Motor neuron (in vitro differentiated cells): ENCODE measurements around the gene CYTH3. TPM values are rescaled to one million over a fixed set of nuclear protein-coding genes. Genes with fewer than 3 reads are reported as not detected.
"Not testable (repeated sequence)": the region's sequence is repeated elsewhere in the genome, so short reads cannot be mapped to it uniquely, and the experiment has no call there.

Source experiments
- ATAC-seq, 8 experiments: fragments of 200-7000 bp; cut with Tn5 transposase; replicated peaks in 6 of 8; 2 replicates each; pipeline ENCODE4 v1.8.0; 2021; ENCODE audit warnings: mild to moderate bottlenecking in 8 of 8, moderate library complexity in 8 of 8
- H3K27ac ChIP-seq, 2 donors: fragments of 250-450 bp; sonication (Bioruptor Pico); 2 replicates each; pipeline ENCODE4 v1.9.0; 2021; ENCODE audit warnings: antibody characterized with exemption in 2 of 2, mild to moderate bottlenecking in 2 of 2, moderate library complexity in 1 of 2
- H3K4me1 ChIP-seq, 2 donors: fragments of 250-450 bp; sonication (Bioruptor Pico); replicated peaks in 1 of 2; 2 replicates each; pipeline ENCODE4 v1.6.1; 2021; ENCODE audit warnings: antibody characterized with exemption in 2 of 2, mild to moderate bottlenecking in 2 of 2, moderate library complexity in 1 of 2
- H3K4me3 ChIP-seq, 5 donors: fragments of 250-450 bp; sonication (Bioruptor Pico); 2 replicates each; pipeline ENCODE4 v1.9.0; 2021; ENCODE audit warnings: antibody characterized with exemption in 5 of 5, mild to moderate bottlenecking in 5 of 5, moderate library complexity in 4 of 5
- WGBS, 10 experiments: fragments of 450-650 bp; shearing (Covaris generic); methylation state at CpG; one replicate each; pipeline ENCODE4 v1.0.0; 2022; 5-methylcytosine and 5-hydroxymethylcytosine counted together
- in situ Hi-C, 9 experiments: fragments of 400-800 bp; cut with MboI; loops; one replicate each; pipeline ENCODE4 v1.15.0; 2021; ENCODE audit warnings: low sequenced_read_pairs in 9 of 9, low pct_unique_long_range_greater_than_20kb in 2 of 9; ENCODE audit not compliant: unreplicated experiment in 9 of 9
- total RNA-seq, 8 experiments: library from RNA; unstranded; fragments of 300-600 nt; gene quantifications; 2 replicates each; pipeline versions ENCODE4 v1.2.3 to v1.2.4, GENCODE V29; 2022

CYTH3 gene
- total RNA-seq, 8 experiments from 2014 or later: 7.6 to 20.0 (median 10.5) TPM

- Histone ChIP-seq H3K4me1 (no peaks in the 10 kb centered on the region), H3K27ac (no peak overlapping the region), H3K4me3 (no peak overlapping the region)
- 92 to 100% (median 100%) methylated on average over 1 to 5 of the region's 5 CpGs; no CpG with 5 or more reads in 3 of the 10 experiments for WGBS, 10 experiments
- in situ Hi-C loops: no loop called here
- no peak for ATAC-seq
Observed at GRCh38 chr7:6208573-6209328, 63.7 kb downstream of the CYTH3 start.

- no peak for ATAC-seq
- in situ Hi-C loops: no loop called here
Observed at GRCh38 chr7:6205971-6206660, 66.3 kb downstream of the CYTH3 start.

DNA sequence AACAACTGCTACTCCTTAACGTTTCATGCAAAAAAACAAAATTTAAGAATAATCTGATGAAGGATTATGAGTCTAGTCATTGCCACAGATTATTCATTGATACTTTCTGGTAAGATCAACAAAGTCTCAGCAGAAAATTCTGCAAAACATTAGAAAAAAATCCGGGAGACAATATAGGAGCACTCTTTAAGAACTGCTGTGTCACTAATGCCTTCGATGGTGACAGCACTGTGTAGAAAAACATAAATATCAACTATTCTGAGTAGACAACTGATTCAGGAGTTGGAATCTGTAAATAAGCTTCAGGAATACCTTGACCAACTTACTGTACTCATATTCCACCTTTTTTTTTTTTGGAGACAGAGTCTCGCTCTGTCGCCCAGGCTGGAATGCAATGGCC lies 69.0 kb downstream of the CYTH3 start:
- Histone ChIP-seq H3K4me1 (peaks cover 5 to 6% of the 10 kb centered on the region in 2 donors), H3K4me3 (no peak overlapping the region), H3K27ac (no peak overlapping the region)
- no peak for ATAC-seq
- in situ Hi-C loops: no loop called here
- 40 to 100% (median 92%) methylated on average over 2 to 5 of the region's 5 CpGs for WGBS, 10 experiments

More at GRCh38 chr7:6205971-6206660, 66.3 kb downstream of the CYTH3 start:
- H3K27ac ChIP-seq: no peak overlapping the region
- 55 to 94% (median 72%) methylated on average over 1 to 3 of the region's 3 CpGs; no CpG with 5 or more reads in 2 of the 10 experiments for WGBS, 10 experiments
- no peak overlapping the region for H3K4me3 ChIP-seq
- H3K4me1 ChIP-seq: no peaks in the 10 kb centered on the region

DNA sequence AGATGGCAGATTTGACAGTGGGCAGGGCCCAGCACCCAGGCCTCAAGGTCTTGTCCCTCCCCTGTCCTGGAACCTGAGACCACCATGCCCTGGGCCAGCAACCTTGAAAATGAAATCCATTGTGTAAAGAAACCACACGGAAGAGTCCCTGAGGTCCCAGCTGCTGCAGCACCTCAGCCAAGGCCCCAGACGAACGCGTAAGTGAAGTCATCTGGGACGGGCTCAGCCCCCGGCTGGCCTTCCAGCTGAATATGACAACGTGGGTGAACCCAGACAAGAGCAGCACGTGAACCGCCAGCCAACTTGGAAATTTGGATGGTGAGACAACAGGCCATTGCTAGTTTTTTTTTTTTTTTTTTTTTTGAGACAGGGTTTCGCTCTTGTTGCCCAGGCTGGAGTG lies 70.3 kb downstream of the CYTH3 start:
- in situ Hi-C loops: no loop called here
- Histone ChIP-seq H3K4me1 (peaks cover 5 to 6% of the 10 kb centered on the region in 2 donors), H3K4me3 (no peak overlapping the region), H3K27ac (no peak overlapping the region)
- WGBS, 10 experiments: 80 to 98% (median 81%) methylated on average over 1 to 9 of the region's 10 CpGs; no CpG with 5 or more reads in 5 of the 10 experiments
- no peak for ATAC-seq

DNA sequence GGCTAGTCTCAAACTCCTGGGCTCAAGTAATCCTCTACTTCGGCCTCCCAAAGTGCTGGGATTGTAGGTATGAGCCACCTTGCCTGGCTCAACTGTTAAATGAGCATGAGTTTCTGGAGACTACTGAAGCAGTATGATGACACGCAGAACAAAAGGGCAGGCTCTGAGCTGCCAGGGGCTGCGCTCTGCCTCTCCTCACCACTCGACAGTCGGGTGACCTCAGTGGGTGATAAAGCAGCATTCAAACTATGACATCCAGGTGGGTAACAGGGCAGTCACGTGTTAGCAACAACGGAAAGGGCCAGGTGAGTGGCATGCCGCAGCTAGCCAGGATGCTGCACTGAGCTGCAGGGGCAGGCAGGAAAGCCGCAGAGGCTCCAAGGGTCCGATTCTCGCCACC lies 71.5 kb downstream of the CYTH3 start:
- Histone ChIP-seq H3K27ac (no peak overlapping the region), H3K4me3 (no peak overlapping the region), H3K4me1 (peaks cover 5 to 6% of the 10 kb centered on the region in 2 donors)
- WGBS, 10 experiments: 92 to 100% (median 100%) methylated on average over 1 to 4 of the region's 11 CpGs; no CpG with 5 or more reads in 3 of the 10 experiments
- ATAC-seq: no peak
- in situ Hi-C loops: no loop called here

DNA sequence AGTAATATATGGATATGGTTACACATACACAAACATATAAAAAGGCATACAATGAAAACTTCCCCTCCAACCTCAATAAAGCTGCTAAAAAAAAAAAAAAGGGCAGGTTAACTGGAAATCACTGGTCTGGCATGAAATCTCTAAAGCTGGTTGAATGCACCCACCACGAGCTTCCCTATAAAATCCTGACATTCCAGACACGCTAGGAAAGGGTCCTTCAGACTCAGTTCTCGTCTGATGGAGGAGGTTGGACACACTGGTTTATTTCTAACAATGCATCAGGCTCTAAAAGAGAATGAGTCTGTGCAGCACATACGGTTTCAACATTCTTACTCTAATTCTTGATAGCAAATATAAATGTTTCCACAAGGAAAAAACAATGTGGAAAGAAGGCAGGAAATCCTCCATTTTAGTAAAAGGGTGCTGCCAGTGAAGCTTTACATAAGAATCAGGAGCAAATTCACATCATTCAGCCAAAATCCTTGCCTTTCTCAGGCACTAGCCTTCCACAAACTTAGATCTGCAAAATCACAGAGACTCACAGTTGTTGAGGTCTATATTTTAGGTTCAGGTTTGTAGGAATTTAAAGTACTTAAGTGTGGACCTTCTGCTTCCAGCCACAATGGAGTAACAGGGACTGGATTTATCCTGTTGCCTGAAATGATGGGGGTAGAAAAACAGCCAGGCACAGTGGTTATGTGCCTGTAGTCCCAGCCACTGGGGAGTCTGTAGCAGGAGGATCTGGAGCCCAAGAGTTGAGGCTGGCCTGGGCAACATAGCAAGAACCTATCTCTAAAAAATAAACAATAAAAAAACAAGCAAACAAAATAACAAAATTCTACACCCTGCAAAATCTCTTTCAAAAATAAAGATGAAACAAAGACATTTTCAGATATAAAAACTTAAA lies 73.5 kb downstream of the CYTH3 start:
- H3K27ac ChIP-seq: no peak overlapping the region
- WGBS, 10 experiments: 50 to 100% (median 71%) methylated on average over 2 to 4 of the region's 4 CpGs; no CpG with 5 or more reads in 1 of the 10 experiments
- peaks cover 5 to 6% of the 10 kb centered on the region in 2 donors for H3K4me1 ChIP-seq
- no peak overlapping the region for H3K4me3 ChIP-seq
- ATAC-seq: no peak
- in situ Hi-C loops: no loop called here

- no peak for ATAC-seq
- H3K27ac ChIP-seq: no peak overlapping the region
- in situ Hi-C loops: no loop called here
- H3K4me1 ChIP-seq: peaks cover 5 to 6% of the 10 kb centered on the region in 2 donors
- no peak overlapping the region for H3K4me3 ChIP-seq
- 80 to 96% (median 91%) methylated on average over 1 to 8 of the region's 8 CpGs for WGBS, 10 experiments
Observed at GRCh38 chr7:6197801-6198551, 74.4 kb downstream of the CYTH3 start.

DNA sequence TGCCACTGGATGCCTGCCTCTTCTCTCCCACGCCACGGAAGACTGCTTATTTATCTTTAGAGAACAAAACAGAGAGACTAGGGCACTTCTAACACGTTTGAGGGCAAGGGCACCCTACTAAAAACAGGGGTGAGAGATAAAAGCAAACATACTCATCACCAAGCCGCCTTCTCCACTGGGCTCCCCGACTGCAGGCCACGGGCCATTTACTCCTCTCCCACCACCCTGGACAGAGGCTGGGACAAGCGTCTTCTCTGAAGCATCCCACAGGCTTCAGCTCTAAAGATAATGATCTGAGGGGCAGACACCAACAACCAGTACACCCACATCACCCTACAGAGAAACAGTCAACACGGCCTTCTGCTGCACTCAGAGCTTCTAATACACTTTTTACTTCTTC lies 78.7 kb downstream of the CYTH3 start:
- no peak for ATAC-seq
- Histone ChIP-seq H3K4me3 (no peak overlapping the region), H3K4me1 (peaks cover 2% of the 10 kb centered on the region in 2 donors), H3K27ac (no peak overlapping the region)
- WGBS, 10 experiments: 0 to 100% (median 82%) methylated on average over 1 to 7 of the region's 8 CpGs; no CpG with 5 or more reads in 2 of the 10 experiments
- in situ Hi-C loops: no loop called here

- in situ Hi-C loops, H3K27ac ChIP-seq, ATAC-seq, H3K4me3 ChIP-seq, H3K4me1 ChIP-seq: not testable (repeated sequence)
- WGBS, 10 experiments: 71 to 100% (median 96%) methylated on average over 1 to 6 of the region's 7 CpGs; no CpG with 5 or more reads in 2 of the 10 experiments
Observed at GRCh38 chr7:6190563-6190962, 81.9 kb downstream of the CYTH3 start.

DNA sequence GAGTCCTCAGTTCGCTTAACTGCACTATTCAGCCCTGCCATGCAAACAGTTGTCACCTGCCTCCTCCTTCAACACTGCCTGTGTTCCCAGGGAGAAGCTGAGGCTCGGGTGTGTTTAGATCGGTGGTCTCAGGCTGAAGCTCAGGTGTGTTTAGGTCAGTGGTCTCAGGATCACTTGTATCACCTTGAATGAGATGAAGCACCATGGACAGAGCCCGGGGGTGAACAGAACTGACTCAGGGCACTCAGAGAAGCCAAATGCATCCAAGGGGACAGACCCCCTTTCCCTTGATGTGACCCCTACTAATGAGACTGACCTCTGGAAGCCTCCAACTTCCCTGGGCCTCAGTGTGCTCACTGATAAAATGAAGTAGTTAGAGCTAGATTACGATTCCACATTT lies 84.0 kb downstream of the CYTH3 start:
- no peak overlapping the region for H3K4me3 ChIP-seq
- no peak for ATAC-seq
- H3K27ac ChIP-seq: no peak overlapping the region
- WGBS, 10 experiments: 80 to 96% (median 83%) methylated on average over 1 to 5 of the region's 5 CpGs; no CpG with 5 or more reads in 3 of the 10 experiments
- in situ Hi-C loops: no loop called here
- H3K4me1 ChIP-seq: no peaks in the 10 kb centered on the region

- ATAC-seq: peak in 2 of 8 experiments; percentile 54 to 60
- Histone ChIP-seq H3K4me1 (no peaks in the 10 kb centered on the region), H3K4me3 (no peak overlapping the region), H3K27ac (no peak overlapping the region)
- in situ Hi-C loops: no loop called here
- WGBS, 10 experiments: 60 to 100% (median 91%) methylated on average over 1 to 8 of the region's 11 CpGs; no CpG with 5 or more reads in 1 of the 10 experiments
Observed at GRCh38 chr7:6186577-6186976, 85.8 kb downstream of the CYTH3 start.

DNA sequence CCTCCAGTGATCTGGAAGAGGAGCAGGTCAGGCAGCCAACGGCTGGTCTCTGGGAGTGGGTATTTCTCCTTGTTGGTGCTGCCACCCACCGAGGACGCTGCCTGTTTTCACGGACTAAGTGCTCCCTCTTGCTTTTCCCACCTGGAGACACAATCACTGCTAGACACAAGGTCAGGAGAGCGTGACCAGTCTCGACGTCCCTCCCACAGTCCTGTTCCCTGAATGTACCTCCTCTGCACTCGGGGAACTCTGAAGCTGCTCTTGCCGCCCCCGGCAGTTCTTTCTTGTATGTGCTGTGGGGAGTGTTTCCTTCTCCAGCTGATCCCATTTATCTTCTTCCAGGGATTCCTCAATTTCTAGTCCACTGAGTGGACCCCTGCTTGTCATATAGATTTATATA lies 89.4 kb downstream of the CYTH3 start:
- in situ Hi-C loops: no loop called here
- Histone ChIP-seq H3K4me1 (no peaks in the 10 kb centered on the region), H3K4me3 (no peak overlapping the region), H3K27ac (no peak overlapping the region)
- no peak for ATAC-seq
- WGBS, 10 experiments: 68 to 100% (median 94%) methylated on average over 1 to 7 of the region's 10 CpGs; no CpG with 5 or more reads in 1 of the 10 experiments
